ENCODE data around the gene SPR.
A peak's percentile ranks its signal among the peaks of the same experiment; 100 is the strongest.

SPR gene

DNA sequence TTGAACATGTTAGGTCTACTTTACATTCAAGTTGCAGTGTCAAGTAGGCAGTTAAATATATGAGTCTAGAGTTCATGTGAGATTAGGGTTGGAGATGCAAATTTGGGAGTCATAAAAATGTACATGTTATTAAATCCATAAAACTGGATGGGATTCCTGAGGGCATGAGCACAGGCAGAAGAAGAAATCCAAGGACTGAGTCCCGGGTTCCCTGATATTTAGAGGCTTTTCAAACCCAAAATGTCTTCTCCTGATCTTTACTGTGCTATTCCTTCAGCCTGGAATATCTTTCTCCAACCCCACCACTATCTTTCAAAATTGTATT lies 38.1 kb upstream of the SPR start:
- no peaks in the 10 kb centered on the region for H3K9me3 ChIP-seq (ENCODE audit: low read depth, low read length)
- TF ChIP-seq POLR2AphosphoS5 (IDR thresholded peaks at IDR 0.05; ENCODE audit: borderline replicate concordance, low read depth, low read length): no peak
- TF ChIP-seq FOXP2 (optimal IDR thresholded peaks at IDR 0.05; ENCODE audit: control extremely low read depth, extremely low read length, insufficient read depth): no peak
- no peak for TF ChIP-seq EZH2 (IDR thresholded peaks at IDR 0.05)
- no peak overlapping the region for H3K4me3 ChIP-seq
- no peak overlapping the region for H3K9ac ChIP-seq (ENCODE audit: insufficient read length)
- no peak overlapping the region for H3K27ac ChIP-seq
- DNase-seq (ENCODE audit: low read depth, low spot score): no peak
- H3K36me3 ChIP-seq (ENCODE audit: insufficient read depth, low read length): no peaks in the 10 kb centered on the region

DNA sequence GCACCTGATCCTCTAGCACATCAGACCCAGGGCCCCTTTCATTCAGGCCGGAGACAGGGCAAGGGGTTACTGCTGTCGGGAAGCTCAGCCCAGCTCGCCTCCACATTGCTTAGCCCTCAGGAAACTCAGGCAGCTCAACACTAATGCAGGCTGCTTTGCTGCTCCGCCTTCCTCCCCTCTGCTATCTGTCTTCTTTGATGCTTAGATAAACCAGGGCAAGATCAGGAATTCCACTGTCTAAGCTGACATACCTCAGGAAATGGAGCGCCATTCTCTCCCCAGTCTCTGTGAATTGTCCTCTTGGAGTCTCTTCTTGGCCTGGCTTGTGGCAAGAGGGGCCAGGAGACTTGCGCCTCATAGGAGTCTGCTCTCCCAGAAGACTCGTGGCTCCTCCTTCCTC lies 35.9 kb upstream of the SPR start:
- no peak for DNase-seq (ENCODE audit: low read depth, low spot score)
- no peak for TF ChIP-seq FOXP2 (optimal IDR thresholded peaks at IDR 0.05; ENCODE audit: control extremely low read depth, extremely low read length, insufficient read depth)
- TF ChIP-seq EZH2 (IDR thresholded peaks at IDR 0.05): no peak
- TF ChIP-seq POLR2AphosphoS5 (IDR thresholded peaks at IDR 0.05; ENCODE audit: borderline replicate concordance, low read depth, low read length): no peak
- no peaks in the 10 kb centered on the region for H3K36me3 ChIP-seq (ENCODE audit: insufficient read depth, low read length)
- H3K27ac ChIP-seq: no peak overlapping the region
- H3K4me3 ChIP-seq: no peak overlapping the region
- no peak overlapping the region for H3K9ac ChIP-seq (ENCODE audit: insufficient read length)
- H3K9me3 ChIP-seq (ENCODE audit: low read depth, low read length): no peaks in the 10 kb centered on the region

DNA sequence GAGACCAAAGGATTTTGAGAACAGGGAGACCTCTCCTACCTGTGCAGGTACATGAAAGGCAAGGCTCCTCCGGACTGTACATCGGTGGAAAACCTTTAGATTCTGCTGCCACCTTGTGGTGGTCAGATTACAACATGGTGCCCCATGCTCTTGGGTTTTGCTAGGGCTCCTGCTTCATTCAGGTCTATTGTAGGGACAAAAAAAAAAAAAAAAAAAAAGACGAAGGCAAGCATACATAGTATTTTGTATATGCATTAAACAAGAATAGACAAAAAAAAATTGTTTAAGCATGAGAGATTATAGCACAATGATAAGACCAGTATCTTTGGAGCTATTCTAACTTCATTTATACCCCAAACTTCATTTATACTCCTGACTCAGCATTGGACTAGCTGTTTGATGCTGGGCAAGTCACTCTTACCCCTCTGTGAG lies 27.4 kb upstream of the SPR start:
- Histone ChIP-seq H3K27ac (no peak overlapping the region), H3K36me3 (ENCODE audit: insufficient read depth, low read length) (no peaks in the 10 kb centered on the region), H3K4me3 (no peak overlapping the region), H3K9ac (ENCODE audit: insufficient read length) (no peak overlapping the region), H3K9me3 (ENCODE audit: low read depth, low read length) (no peaks in the 10 kb centered on the region)
- DNase-seq (ENCODE audit: low read depth, low spot score): peak; percentile 39
- TF ChIP-seq POLR2AphosphoS5 (IDR thresholded peaks at IDR 0.05; ENCODE audit: borderline replicate concordance, low read depth, low read length) (no peak), EZH2 (IDR thresholded peaks at IDR 0.05) (no peak), FOXP2 (optimal IDR thresholded peaks at IDR 0.05; ENCODE audit: control extremely low read depth, extremely low read length, insufficient read depth) (no peak)

DNA sequence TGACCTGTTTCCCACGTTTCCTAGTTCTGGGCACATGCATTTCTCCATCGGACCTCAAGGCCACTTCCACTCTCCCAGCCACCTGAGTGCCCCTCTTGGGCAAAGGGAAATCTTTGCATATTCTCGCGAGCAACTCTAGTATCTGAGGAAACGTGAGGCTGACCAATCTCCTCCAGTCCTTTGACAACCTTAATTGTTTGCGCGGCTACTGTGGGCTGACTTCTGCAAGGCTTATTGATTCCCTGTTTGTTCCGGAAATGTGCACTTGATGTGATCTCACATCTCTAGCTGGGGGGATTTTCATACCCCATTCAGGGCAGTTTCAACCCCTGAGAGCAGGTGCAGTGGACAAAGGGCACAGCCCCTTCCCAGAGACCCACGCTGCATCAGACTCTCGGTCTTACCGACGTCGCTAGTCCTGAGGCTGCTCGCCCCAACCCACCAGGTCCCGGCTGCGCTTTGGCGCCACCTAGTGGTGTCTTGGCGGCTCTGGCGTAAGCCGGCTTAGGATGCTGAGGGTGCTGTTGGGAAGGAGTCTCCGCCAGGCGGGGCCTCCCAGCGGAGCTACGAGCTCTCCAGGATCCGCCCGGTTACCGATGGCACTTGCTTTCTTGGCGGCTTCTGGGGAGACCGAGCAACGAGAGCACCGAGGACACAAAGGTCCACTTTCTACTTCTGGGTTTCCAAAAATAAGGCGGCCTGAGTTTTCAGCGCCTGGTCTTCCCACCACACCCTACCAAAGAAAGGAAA lies 24.8 kb upstream of the SPR start:
- H3K36me3 ChIP-seq (ENCODE audit: insufficient read depth, low read length): no peaks in the 10 kb centered on the region
- H3K9me3 ChIP-seq (ENCODE audit: low read depth, low read length): no peaks in the 10 kb centered on the region
- TF ChIP-seq EZH2 (IDR thresholded peaks at IDR 0.05) (no peak), POLR2AphosphoS5 (IDR thresholded peaks at IDR 0.05; ENCODE audit: borderline replicate concordance, low read depth, low read length) (no peak), FOXP2 (optimal IDR thresholded peaks at IDR 0.05; ENCODE audit: control extremely low read depth, extremely low read length, insufficient read depth) (no peak)
- DNase-seq (ENCODE audit: low read depth, low spot score): peak; percentile 68
- no peak overlapping the region for H3K9ac ChIP-seq (ENCODE audit: insufficient read length)
- no peak overlapping the region for H3K27ac ChIP-seq
- H3K4me3 ChIP-seq: peak overlapping the region; percentile 54

DNA sequence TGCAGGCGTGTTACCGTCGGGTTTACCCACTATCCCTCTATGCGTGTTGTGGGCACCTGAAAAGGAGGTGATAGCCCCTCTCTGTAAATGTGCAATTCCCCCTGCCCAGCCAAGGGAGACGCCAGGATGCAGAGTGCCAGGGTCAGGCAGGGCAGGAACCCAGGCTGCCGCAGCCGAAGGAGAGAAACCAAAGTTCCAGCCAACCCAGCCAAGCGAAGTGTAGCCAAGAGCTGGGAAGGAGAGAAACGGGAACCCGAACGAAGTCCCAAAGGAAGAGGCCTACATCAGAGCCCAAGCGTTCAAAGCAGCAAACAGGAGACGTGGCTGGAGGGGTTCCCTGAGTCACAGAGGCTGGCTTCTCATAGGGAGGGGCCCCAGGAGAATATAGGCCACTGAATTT lies 24.2 kb upstream of the SPR start:
- Histone ChIP-seq H3K9me3 (ENCODE audit: low read depth, low read length) (no peaks in the 10 kb centered on the region), H3K9ac (ENCODE audit: insufficient read length) (no peak overlapping the region), H3K36me3 (ENCODE audit: insufficient read depth, low read length) (no peaks in the 10 kb centered on the region), H3K4me3 (peak overlapping the region; percentile 54), H3K27ac (no peak overlapping the region)
- DNase-seq (ENCODE audit: low read depth, low spot score): no peak
- TF ChIP-seq EZH2 (IDR thresholded peaks at IDR 0.05) (no peak), FOXP2 (optimal IDR thresholded peaks at IDR 0.05; ENCODE audit: control extremely low read depth, extremely low read length, insufficient read depth) (no peak), POLR2AphosphoS5 (IDR thresholded peaks at IDR 0.05; ENCODE audit: borderline replicate concordance, low read depth, low read length) (no peak)

DNA sequence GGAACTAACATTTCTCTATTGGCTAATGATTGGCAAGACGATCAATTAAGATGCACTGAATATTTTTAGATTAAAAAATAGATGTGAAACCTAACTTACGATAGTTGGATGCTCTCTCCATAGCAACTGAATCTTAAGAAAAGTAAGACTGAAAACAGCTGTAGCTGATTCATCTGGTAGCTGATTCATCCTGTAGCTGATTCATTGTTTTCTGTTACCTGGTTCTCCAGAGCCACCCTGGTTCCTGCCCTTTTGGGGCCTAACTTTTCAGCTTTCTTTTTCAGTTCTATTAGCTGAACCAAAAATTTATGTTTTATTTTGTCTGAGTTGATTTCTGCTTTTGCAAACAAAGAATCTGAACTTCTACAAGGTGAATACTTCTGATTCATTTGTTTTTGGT lies 22.7 kb upstream of the SPR start:
- TF ChIP-seq POLR2AphosphoS5 (IDR thresholded peaks at IDR 0.05; ENCODE audit: borderline replicate concordance, low read depth, low read length): no peak
- Histone ChIP-seq H3K27ac (no peak overlapping the region), H3K4me3 (no peak overlapping the region)

DNA sequence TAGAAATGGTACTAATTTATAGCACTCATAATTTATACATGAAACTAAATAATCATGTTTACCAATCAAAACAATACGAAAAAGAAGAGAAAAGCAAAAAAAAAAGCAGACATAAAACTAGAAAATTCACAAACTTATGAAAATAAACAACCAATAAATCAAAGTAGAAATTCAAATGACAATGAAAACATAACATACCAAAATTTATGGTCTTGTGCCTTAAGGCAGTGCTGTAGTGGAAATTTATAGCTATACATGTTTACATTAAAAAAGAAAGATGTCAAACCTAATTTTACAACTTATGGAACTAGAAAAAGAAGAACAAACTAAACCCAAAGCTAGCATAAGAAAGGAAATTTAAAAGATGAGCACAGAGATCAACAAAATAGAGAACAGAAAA lies 16.1 kb upstream of the SPR start:
- no peak overlapping the region for H3K4me3 ChIP-seq
- H3K9me3 ChIP-seq (ENCODE audit: low read depth, low read length): no peaks in the 10 kb centered on the region
- H3K27ac ChIP-seq: no peak overlapping the region
- no peak overlapping the region for H3K9ac ChIP-seq (ENCODE audit: insufficient read length)
- TF ChIP-seq FOXP2 (optimal IDR thresholded peaks at IDR 0.05; ENCODE audit: control extremely low read depth, extremely low read length, insufficient read depth) (no peak), POLR2AphosphoS5 (IDR thresholded peaks at IDR 0.05; ENCODE audit: borderline replicate concordance, low read depth, low read length) (no peak), EZH2 (IDR thresholded peaks at IDR 0.05) (no peak)
- no peak for DNase-seq (ENCODE audit: low read depth, low spot score)
- no peaks in the 10 kb centered on the region for H3K36me3 ChIP-seq (ENCODE audit: insufficient read depth, low read length)

More for the DNA sequence above, 22.7 kb upstream of the SPR start:
- no peaks in the 10 kb centered on the region for H3K9me3 ChIP-seq (ENCODE audit: low read depth, low read length)
- no peaks in the 10 kb centered on the region for H3K36me3 ChIP-seq (ENCODE audit: insufficient read depth, low read length)
- H3K9ac ChIP-seq (ENCODE audit: insufficient read length): no peak overlapping the region
- no peak for DNase-seq (ENCODE audit: low read depth, low spot score)

DNA sequence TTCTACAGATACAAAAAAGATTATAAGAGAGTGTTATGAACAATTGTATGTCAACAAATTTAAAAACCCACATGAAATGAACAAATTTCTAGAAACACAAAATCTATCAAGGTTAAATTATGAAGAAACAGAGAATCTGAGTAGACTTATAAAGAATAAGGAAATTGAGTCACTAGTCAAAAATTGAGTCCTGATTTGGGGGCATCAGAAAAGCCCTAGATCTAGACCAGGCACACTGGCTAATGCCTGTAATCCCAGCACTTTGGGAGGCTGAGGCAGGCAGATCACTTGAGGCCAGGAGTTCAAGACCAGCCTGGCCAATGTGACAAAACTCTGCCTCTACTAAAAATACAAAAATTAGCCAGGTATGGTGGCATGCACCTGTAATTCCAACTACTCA lies 15.3 kb upstream of the SPR start:
- H3K9me3 ChIP-seq (ENCODE audit: low read depth, low read length): no peaks in the 10 kb centered on the region
- no peaks in the 10 kb centered on the region for H3K36me3 ChIP-seq (ENCODE audit: insufficient read depth, low read length)
- H3K4me3 ChIP-seq: no peak overlapping the region
- TF ChIP-seq POLR2AphosphoS5 (IDR thresholded peaks at IDR 0.05; ENCODE audit: borderline replicate concordance, low read depth, low read length): no peak
- TF ChIP-seq EZH2 (IDR thresholded peaks at IDR 0.05): no peak
- no peak for TF ChIP-seq FOXP2 (optimal IDR thresholded peaks at IDR 0.05; ENCODE audit: control extremely low read depth, extremely low read length, insufficient read depth)
- DNase-seq (ENCODE audit: low read depth, low spot score): no peak
- no peak overlapping the region for H3K9ac ChIP-seq (ENCODE audit: insufficient read length)
- no peak overlapping the region for H3K27ac ChIP-seq

DNA sequence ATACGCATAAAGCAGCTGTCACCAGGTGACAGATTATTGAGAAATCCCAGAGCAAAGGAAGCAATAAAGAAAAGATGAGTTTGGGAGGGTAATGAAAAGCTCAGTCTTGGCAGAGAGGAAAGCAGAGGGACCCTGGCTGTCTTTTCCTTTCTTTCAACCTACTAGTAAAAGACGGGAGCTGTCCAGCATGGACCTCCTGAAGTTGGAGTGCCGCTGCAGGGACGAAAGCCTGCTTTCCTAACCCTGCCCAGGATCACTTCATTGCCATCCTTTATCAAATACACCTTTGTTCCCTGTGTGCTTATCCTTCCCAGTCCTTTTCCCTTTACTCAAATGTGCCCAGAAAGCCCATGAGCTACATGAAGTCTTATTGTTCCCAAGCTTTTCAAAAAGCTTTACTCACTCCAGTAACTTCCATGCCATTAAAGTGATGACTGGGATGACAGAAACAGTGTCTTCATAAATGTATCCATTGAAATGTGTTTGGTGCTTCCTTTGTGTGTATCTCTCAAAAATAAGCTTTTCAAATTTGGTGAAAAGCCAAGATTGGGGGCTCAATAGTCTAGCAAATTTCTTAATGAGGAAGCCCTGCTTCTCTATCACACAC lies 3.7 kb upstream of the SPR start:
- Histone ChIP-seq H3K4me3 (no peak overlapping the region), H3K27ac (no peak overlapping the region), H3K36me3 (ENCODE audit: insufficient read depth, low read length) (no peaks in the 10 kb centered on the region), H3K9ac (ENCODE audit: insufficient read length) (no peak overlapping the region), H3K9me3 (ENCODE audit: low read depth, low read length) (no peaks in the 10 kb centered on the region)
- no peak for TF ChIP-seq POLR2AphosphoS5 (IDR thresholded peaks at IDR 0.05; ENCODE audit: borderline replicate concordance, low read depth, low read length)
- no peak for DNase-seq (ENCODE audit: low read depth, low spot score)
